DMS 273 (cell line): ENCODE results near the gene NKD2.
"Not testable (repeated sequence)": the region's sequence is repeated elsewhere in the genome, so short reads cannot be mapped to it uniquely, and the experiment has no call there.

Experiments
- DNase-seq: peaks from one replicate; lab custom pipeline; 2025; ENCODE audit not compliant: unreplicated experiment; lab: John Stamatoyannopoulos, UW

Gene NKD2

DNA sequence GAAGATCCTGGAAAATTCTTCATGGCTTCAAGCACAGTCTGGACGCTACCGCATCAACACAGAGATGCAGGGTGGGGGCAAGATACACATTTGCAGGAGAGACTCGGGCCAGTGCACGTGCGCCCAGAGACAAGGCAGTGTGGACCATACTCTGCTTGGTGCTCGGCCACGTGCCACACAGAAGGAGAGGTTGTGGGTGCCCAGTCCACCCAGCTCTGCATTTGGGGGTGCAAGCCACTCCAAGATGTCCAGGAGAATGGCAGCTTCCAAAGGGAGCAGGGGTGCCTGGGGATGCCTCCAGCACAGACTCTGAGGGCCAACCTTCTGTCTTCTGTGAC is 4.3 kb downstream of the NKD2 start:
- no peak for DNase-seq

DNA sequence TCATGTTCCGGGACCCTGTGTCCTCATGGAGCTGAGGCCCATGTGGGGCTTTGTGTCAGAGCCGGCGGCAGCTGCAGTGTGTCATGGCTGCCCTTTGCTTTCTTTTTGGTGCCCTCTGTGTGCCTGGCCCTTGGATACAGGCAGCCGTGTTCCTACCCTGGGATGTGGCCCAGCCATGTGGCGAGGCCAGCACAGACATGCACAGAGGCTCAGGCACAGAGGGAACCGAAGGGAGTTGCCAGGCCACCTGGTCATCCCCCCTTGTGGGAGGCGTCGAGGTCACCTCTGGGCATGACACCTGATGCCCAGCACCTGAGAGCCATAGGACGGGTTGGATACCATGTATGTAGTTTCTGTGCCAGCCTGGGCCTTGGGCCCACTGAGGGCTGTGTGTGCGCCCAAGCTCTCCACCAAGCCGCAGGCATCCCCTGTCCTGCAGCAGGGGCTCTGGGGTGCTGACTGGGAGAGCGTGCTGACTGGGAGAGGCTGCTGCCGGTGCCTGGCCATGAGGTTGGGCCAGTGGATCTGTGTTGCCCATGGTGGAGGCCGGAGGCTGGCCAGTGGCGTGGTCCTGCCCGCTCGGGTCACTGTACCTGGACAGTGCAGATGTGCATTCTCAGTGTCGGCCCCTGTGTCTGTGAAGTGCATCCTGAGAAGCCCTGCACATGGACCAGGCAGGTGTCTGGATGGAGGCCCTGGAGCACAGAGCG is 4.8 kb downstream of the NKD2 start:
- DNase-seq, result no peak

DNA sequence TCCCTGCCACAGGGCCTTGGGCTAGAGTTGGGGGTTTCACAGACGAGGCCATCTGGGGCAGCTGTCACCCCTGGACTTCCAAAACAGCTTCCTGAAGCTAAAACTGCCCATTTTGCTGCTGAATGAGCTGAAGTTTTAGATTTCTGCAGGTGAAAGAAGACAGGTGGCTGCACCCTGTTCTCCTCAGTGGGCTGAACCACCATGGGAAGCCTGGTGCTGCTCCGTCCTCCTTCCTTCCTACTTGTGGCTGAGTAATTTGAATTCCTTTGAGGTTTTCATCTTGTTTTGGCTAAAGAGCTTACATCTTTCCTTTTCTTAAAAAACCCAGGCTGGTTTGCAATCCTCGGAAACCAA is 5.3 kb downstream of the NKD2 start:
- DNase-seq, result no peak

DNA sequence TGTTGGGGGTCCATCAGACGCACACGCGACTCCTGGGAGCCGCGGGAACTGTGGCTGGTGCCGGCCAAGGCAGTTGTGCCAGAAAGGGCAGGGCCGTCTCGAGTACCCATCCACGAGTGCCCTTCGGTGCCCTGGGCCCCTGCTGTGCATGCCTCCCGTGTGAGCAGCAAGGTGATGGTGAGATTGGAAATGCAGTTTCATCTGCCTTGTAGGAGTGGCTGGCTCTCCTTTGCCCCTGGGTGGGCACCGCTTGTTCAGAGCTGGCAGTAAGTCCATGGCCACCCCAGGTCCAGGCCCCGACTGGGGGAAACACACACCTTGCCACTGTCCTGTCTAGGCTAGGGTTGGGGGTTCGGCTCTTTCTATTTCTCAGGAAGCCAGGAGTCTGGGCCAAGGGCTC is 5.7 kb downstream of the NKD2 start:
- DNase-seq, result no peak

DNA sequence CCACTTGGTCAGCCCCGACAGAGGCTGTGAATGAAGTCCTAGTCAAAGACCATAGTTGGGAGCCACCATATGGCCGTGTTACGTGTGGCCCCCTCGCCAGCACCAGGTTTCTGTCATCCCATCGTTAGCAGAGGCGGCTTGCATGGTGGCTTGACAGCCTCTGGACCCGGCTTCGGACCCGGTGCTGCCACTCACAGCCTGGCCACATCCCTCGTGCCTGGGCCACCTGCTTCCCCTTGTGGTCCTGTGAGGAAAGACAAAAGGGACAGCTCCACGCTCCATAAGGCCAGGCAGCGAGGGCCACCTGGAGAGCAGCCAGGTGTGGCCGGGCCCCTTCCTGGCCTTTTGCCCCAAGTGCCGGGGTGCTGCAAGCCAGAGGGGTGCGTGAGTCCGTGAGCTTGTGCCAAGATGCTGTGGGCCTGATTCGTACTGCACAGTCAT is 6.2 kb downstream of the NKD2 start:
- DNase-seq, result no peak

DNA sequence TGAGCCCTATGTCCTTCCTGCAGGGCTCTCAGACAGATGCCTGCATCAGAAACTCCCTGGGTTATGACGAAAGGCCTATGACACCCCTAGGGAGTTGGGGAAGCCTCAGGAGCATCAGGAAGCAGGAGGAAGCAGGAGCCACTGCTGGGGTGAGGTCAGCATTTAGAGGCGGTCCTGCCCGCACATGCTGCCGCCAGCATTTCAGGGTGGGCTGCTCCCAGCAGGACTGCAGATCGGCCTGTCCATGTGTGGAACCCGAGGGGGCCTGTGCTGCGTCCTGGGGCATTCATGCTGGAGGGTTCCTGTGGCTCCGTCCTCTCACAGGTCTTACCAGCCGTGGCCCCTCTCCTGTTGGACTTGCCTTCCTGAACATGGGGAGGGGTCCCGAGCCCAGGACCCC is 6.9 kb downstream of the NKD2 start:
- DNase-seq, result no peak

- no peak for DNase-seq
These were observed 7.4 kb downstream of the NKD2 start for GRCh38 chr5:1016036-1016435.

- no peak for DNase-seq
These were observed 7.9 kb downstream of the NKD2 start for GRCh38 chr5:1016476-1016875.

DNA sequence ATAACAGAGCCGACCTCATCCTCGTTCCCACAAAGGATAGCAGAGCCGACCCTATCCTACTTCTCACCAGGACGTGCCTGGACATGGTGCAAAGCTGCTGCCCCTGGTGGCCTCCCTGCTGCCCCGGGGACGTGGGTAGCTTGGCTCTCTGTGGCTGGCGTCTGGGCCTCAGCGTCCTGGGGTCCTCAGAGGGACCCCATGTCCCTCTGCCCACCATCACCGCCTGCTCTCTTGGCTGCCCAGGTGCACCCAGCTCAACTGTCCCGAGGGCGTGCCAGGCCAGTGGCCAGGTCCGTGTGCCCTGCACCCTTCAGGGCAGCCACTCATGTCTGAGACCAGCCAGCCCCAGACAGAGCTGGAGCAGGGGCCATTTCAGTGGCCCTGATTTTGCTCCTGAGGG is 8.5 kb downstream of the NKD2 start:
- no peak for DNase-seq

DNA sequence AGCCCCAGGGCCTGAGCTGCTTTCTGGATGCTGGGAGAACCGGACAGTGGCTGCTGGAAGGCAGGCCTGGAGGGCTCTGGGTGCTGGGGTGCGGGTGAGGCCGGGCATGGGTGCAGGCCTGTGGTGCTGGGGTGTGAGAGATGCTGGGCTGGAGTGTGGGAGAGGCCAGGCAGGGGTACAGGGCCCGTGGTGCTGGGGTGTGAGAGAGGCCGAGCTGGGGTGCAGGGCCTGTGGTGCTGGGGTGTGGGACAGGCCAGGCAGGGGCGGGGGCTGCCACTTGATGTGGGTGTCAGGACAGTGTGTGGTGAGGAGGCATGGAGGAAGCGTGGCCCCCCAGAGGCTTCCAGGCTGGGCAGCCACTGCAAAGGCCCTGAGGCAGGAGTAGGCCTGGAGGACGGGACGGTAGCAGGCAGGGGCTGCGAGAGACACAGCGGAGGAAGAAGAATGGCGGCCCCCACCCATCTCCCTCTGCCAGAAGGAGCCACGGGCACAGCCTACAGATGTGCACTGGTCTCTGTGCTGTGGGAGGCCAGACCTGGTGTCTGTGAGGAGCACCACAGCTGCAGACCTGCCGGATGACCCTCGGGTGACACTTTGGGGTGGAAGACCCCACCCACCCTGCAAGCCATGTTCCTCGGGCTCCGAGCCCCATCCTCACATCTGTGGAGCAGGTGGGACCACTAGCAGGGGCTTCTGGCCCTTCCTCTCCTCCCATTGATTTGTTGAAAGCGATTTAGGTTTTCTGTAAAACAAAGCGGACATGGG is 9.3 kb downstream of the NKD2 start:
- DNase-seq, result no peak

- DNase-seq, result no peak
These were observed 10.0 kb downstream of the NKD2 start for GRCh38 chr5:1018596-1018995.

DNA sequence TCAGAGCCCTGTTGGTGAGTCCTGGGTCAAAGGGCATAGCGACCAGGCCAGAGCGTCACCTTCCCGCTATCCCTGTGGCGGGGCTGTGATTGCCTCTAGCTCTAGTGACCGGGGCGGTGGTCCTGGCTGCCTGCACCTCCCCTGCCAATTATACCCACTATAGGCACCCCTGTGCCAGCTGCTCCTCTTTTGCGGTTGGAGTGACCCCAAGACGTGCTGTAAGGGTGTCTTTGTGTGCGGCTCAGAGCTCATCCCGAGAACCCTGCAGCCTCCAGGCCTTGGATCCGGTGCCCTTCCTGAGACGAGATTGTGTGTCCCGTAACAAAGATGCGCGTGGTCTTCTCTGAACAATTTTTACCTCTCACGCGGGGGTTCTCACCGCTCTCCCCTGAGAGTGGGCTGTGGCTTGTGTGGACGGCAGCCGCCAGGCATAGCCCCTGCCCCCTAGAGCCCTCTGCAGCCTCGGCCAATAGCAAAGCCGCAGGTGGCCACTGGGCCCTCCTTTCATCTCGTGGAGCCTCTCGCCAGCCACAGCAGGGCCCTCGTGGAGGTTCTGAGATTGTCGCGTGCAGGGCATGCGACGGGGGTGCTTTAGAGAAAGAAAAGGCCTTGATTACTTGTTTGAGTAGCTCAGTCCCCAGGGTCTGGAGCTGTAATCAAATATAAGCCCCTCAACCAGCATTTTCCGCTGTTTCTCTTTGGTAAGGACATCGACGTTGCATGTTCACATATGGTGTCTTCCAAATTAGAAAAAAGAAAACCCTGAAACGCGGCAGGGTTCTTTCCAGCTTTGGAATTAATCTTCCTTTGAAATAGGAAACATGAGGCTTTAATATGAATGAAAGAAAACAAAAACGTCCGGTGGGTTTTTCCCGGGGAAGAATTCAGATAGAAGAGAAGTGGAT is 10.7 kb downstream of the NKD2 start:
- no peak for DNase-seq

GRCh38 chr5:1020452-1020961 is 11.9 kb downstream of the NKD2 start:
- DNase-seq, result no peak

DNA sequence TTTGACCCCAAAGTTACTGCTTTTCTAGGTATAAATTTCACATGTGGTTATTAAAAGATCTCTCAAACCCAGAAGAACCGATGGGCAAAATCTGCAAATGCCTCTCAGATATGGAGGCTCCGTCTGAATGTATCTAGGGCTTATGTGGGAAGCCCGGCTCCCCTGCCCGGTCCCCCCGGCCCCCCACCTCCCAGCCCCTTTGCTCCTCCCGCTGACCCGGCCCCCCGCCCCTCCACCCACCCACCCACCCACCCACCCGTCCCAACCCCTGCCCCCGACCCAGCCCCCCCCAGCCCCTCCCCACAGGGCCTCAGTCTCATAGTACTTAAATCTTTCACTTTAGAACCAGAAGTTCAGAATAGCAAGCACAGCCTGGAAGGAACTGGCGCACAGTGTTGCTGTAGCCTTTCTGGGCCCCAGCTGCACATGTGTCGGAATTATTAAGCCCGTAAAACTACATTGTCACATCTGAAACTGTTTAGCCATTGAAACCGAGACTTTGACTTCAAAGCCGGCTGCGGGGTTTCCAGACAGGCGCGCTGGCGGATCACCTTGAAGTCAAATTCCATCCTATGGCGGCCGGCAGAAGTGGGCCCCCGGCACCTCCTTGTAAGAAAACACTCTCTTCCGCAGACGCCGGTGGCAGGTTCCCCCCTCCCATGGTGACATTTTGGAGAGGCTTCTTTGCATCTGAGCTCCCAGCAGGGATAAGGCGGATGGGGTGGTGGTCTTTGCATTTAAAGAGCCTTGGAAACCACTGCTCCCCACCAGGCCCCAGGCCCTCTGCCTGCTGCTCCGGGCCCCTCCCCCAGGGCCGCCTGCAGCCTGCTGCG is 12.8 kb downstream of the NKD2 start:
- no peak for DNase-seq

GRCh38 chr5:1021969-1022336 is 13.4 kb downstream of the NKD2 start:
- not testable (repeated sequence) for DNase-seq

DNA sequence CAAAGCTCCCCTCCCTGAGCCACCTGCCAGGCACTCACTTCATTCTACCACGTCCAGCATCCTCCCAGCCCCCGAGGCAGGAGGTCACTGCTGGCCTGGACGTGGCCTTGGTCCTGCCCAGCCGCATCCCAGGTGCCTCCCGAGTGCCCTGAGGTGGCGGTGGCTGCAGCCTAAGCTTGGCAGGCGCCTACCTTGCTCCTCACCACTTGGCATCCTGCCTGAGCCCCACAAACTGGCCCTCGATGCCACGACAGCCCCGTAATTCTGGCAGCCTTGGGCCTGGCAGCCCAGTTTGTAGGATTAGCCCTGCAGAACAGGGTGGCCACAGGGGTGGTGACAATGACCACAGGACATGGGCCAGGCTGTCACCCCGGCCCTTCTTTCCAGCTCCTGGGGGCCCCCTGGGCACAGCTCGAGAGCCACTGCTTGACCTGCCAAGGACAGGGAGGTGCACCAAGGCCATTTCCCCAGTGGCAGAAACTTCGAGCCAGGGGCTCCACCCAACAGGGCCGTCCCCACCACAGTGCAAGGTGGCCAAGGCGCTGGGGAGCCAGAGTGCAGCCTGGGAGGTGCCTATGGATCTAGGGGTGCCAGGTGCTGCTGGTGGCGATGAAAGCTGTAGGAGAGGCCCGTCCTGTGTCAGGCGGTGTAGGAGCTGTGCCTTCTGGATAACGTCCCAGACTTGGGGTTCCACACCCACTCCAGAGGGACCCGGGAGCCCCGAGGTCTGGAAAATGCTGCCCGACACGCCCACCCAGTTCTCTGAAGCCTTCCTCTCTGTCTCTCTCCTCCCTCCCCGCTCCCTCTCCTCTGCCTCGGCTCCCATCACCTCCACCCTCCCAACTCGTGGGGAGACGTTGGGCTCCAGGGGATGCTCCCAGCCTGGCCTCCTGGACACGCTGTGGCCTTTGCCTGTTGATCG is 18.4 kb downstream of the NKD2 start:
- DNase-seq, result no peak

DNA sequence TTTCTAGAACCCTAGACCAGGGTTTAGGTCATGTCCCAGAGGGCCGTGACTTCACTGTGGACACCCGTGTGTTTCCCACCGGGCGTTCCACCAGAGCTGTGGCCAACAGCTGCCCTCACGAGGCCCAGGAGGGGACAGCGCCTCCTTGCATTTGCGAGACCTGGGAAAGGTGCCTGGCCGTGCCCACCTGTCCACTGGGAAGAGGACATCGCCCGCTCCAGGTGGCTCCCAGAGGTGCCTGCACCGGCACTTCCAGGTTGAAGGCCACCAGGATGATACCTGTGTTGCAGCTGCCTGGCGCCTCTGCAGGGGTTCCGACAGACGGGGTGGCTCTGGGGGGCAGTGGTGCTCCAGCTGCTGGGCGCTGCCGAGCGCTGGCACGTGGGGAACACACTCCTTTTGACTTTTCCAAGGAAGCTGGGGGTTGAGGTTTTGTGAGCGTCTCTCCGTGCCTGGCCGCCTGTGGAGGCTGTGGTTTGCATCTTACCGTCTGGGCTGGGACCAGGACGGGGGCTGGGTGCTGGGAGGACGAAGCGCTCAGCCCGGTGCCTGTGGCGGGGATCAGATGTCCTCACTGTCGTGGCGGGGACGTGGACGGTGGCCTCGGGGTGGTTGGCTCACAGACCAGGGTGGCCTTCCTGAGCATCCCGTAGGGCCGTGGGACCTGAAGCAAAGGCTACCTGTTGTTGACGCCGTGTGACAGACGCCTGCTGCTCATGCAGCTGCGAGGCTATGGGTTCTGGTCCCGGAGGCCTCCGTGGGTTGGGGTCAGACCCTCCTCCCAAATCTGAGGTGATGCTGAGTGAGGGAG is 19.2 kb downstream of the NKD2 start:
- DNase-seq, result no peak

DNA sequence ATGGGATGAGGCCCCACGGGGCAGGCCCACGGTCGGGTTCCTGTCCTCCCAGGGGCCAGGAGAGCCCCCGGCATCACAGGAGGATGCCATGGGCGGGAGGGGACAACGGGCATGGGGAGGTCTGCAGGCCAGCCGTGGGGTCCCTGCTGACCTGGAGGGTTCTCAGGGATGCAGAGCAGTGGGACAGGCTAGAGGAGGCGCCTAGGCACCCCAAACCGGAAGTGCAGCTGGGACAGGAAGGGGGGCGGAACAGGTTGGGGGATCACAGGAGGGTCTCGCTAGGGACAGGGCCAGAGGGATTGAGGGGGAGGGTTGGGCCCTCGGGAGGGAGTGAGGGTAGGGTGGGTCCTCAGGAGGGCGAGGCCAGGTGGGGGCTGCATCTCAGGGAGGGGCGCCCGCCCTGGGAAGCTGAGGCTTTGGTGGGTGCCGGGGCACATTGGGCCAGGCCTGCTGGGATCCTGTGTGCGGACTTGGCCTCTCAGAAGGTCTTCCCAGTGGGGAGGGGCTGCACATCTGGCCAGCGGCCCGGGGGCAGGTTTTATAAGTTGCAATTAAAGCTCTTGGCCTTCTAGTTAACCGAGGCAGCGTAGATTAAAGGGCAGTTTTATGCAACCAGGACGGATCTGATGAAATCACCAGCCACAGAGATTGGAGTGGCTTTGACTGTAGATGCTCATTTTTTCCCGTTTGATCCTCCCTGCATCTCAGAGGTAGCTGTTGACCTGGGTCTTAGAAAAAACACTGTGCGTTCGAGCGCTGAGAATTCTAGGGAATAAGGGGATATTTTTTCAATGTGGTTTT is 20.1 kb downstream of the NKD2 start:
- no peak for DNase-seq
